Activated CD4-positive, alpha-beta T cell treated with anti-CD3 and anti-CD28 coated beads, Interleukin-2, amount 50 U/mL, for 1 hour (primary cell): ENCODE results near the gene OR52K2.
"Not testable (repeated sequence)": the region's sequence is repeated elsewhere in the genome, so short reads cannot be mapped to it uniquely, and the experiment has no call there.

Experiments
- DNase-seq: peaks from one replicate; pipeline ENCODE4 v3.0.0-alpha.2; 2020

OR52K2 gene

GRCh38 chr11:4448995-4449394 is at the start of gene OR52K2:
Gene OR52K2, plus strand, starts transcription at chr11:4449295. Its CDS starts 45 bp downstream, at chr11:4449340.
- no peak for DNase-seq

- DNase-seq: not testable (repeated sequence)
These were observed 42.9 kb upstream of the OR52K2 start for GRCh38 chr11:4406206-4406605.

GRCh38 chr11:4416306-4416705 is 32.8 kb upstream of the OR52K2 start:
- no peak for DNase-seq

GRCh38 chr11:4416816-4417215 is 32.3 kb upstream of the OR52K2 start:
- DNase-seq: no peak

- no peak for DNase-seq
These were observed 30.7 kb upstream of the OR52K2 start for GRCh38 chr11:4418403-4418802.

GRCh38 chr11:4430051-4430450 is 19.0 kb upstream of the OR52K2 start:
- no peak for DNase-seq

- no peak for DNase-seq
These were observed 15.2 kb upstream of the OR52K2 start for GRCh38 chr11:4433856-4434255.

- DNase-seq: no peak
These were observed 12.7 kb upstream of the OR52K2 start for GRCh38 chr11:4436411-4436810.

- DNase-seq: no peak
These were observed 7.6 kb upstream of the OR52K2 start for GRCh38 chr11:4441515-4441914.

GRCh38 chr11:4443232-4443891 is 5.7 kb upstream of the OR52K2 start:
- no peak for DNase-seq

GRCh38 chr11:4453118-4453517 is 4.0 kb downstream of the OR52K2 start:
- no peak for DNase-seq

- no peak for DNase-seq
These were observed 4.9 kb downstream of the OR52K2 start for GRCh38 chr11:4454021-4454420.

- DNase-seq: no peak
These were observed 6.3 kb downstream of the OR52K2 start for GRCh38 chr11:4455419-4455818.

GRCh38 chr11:4459500-4459899 is 10.4 kb downstream of the OR52K2 start:
- DNase-seq: no peak

GRCh38 chr11:4460151-4460550 is 11.1 kb downstream of the OR52K2 start:
- DNase-seq: no peak

- no peak for DNase-seq
These were observed 15.4 kb downstream of the OR52K2 start for GRCh38 chr11:4464216-4465159.

GRCh38 chr11:4465407-4465806 is 16.3 kb downstream of the OR52K2 start:
- no peak for DNase-seq

GRCh38 chr11:4466131-4466870 is 17.2 kb downstream of the OR52K2 start:
- DNase-seq: no peak

- no peak for DNase-seq
These were observed 17.9 kb downstream of the OR52K2 start for GRCh38 chr11:4466871-4467442.

- no peak for DNase-seq
These were observed 18.9 kb downstream of the OR52K2 start for GRCh38 chr11:4467811-4468606.

- DNase-seq: no peak
These were observed 30.5 kb downstream of the OR52K2 start for GRCh38 chr11:4479644-4480043.

GRCh38 chr11:4480577-4481239 is 31.6 kb downstream of the OR52K2 start:
- DNase-seq: no peak
